Peyer's patch (tissue), 4 donors: Measurements from ENCODE around the gene RPS2. TPM values are rescaled to one million over a fixed set of nuclear protein-coding genes. Genes with fewer than 3 reads are reported as not detected.
"Not testable (repeated sequence)": the region's sequence is repeated elsewhere in the genome, so short reads cannot be mapped to it uniquely, and the experiment has no call there.

Experiments used
- DNase-seq, 3 donors: peaks; one replicate each; pipeline ENCODE4 v3.0.0-alpha.2; 2017 to 2019
- H3K27ac ChIP-seq, 4 donors: fragments of 200-600 bp; sonication (generic); one replicate each; pipeline ENCODE4 v1.5.1; 2016 to 2019
- H3K27me3 ChIP-seq, 2 donors: fragments of 200-600 bp; sonication (generic); one replicate each; pipeline ENCODE4 v1.5.1; 2019
- H3K36me3 ChIP-seq, 3 donors: fragments of 200-600 bp; sonication (generic); one replicate each; pipeline ENCODE4 v1.5.1; 2016 to 2019
- H3K4me1 ChIP-seq, 4 donors: fragments of 200-600 bp; sonication (generic); one replicate each; pipeline ENCODE4 v1.5.1; 2016 to 2019
- H3K4me3 ChIP-seq, 4 donors: fragments of 200-600 bp; sonication (generic); 1 replicate in 3 of 4; 2 replicates in 1 of 4; pipeline ENCODE4 v1.5.1; 2016 to 2019; ENCODE audit warnings: mild to moderate bottlenecking in 1 of 4
- H3K9me3 ChIP-seq, 4 donors: fragments of 200-600 bp; sonication (generic); one replicate each; pipeline ENCODE4 v1.5.1; 2016 to 2019; ENCODE audit warnings: mild to moderate bottlenecking in 1 of 4
- CTCF ChIP-seq, 6 experiments: fragments of 450-650 bp in 4 of 6; fragments of 200-600 bp in 2 of 6; sonication (generic) in 1 of 6; IDR thresholded peaks; one replicate each; pipeline ENCODE4 v1.5.1; 2017 to 2019; ENCODE audit warnings: antibody characterized with exemption in 6 of 6, mild to moderate bottlenecking in 3 of 6, moderate library complexity in 1 of 6
- POLR2A ChIP-seq, 2 donors: fragments of 450-650 bp; IDR thresholded peaks; one replicate each; pipeline ENCODE4 v1.5.1; 2017; ENCODE audit warnings: antibody characterized with exemption in 2 of 2, mild to moderate bottlenecking in 2 of 2, moderate library complexity in 2 of 2
- total RNA-seq, 4 donors: library from RNA; depleted of rRNA; stranded (reverse); fragments of >200 nt; gene quantifications; one replicate each; pipeline ENCODE4 v1.1.0, GENCODE V29; 2016

The RPS2 gene
- total RNA-seq, 4 donors from 2014 or later = 736 to 1,881 (median 1,543) TPM

- Histone ChIP-seq H3K27ac (no peak overlapping the region), H3K4me3 (no peak overlapping the region), H3K9me3 (no peaks in the 10 kb centered on the region), H3K27me3 (peaks cover 0 to 21% of the 10 kb centered on the region in 2 donors), H3K4me1 (peaks cover 0 to 13% (median 1%) of the 10 kb centered on the region in 4 donors), H3K36me3 (no peaks in the 10 kb centered on the region)
- peak in 1 of 3 donors; percentile 68 for DNase-seq
- TF ChIP-seq POLR2A (IDR thresholded peaks at IDR 0.05) (no peak), CTCF (IDR thresholded peaks at IDR 0.05) (peak in 3 of 6 experiments; percentile 9 to 21 (median 12))
Observed at GRCh38 chr16:1923299-1924034, 41.2 kb downstream of the RPS2 start.

- Histone ChIP-seq H3K9me3 (no peaks in the 10 kb centered on the region), H3K36me3 (no peaks in the 10 kb centered on the region), H3K4me1 (peaks cover 0 to 21% (median 1%) of the 10 kb centered on the region in 4 donors), H3K4me3 (no peak overlapping the region), H3K27ac (no peak overlapping the region), H3K27me3 (peaks cover 0 to 26% of the 10 kb centered on the region in 2 donors)
- DNase-seq = no peak
- TF ChIP-seq POLR2A (IDR thresholded peaks at IDR 0.05) (no peak), CTCF (IDR thresholded peaks at IDR 0.05) (no peak)
Observed at GRCh38 chr16:1922357-1922756, 42.3 kb downstream of the RPS2 start.

GRCh38 chr16:1920727-1921171 is 43.9 kb downstream of the RPS2 start:
- H3K27me3 ChIP-seq = peaks cover 0 to 34% of the 10 kb centered on the region in 2 donors
- no peaks in the 10 kb centered on the region for H3K9me3 ChIP-seq
- DNase-seq = peak in 1 of 3 donors; percentile 69

GRCh38 chr16:1920122-1920521 is 44.5 kb downstream of the RPS2 start:
- H3K9me3 ChIP-seq, H3K4me3 ChIP-seq, H3K36me3 ChIP-seq, DNase-seq, H3K27ac ChIP-seq: not testable (repeated sequence)
- peaks cover 0 to 34% of the 10 kb centered on the region in 2 donors for H3K27me3 ChIP-seq
- H3K4me1 ChIP-seq = peaks cover 0 to 23% (median 1%) of the 10 kb centered on the region in 4 donors

More at GRCh38 chr16:1920727-1921171, 43.9 kb downstream of the RPS2 start:
- Histone ChIP-seq H3K4me3 (no peak overlapping the region), H3K27ac (no peak overlapping the region), H3K4me1 (peaks cover 0 to 23% (median 1%) of the 10 kb centered on the region in 4 donors), H3K36me3 (no peaks in the 10 kb centered on the region)
- no peak for TF ChIP-seq POLR2A (IDR thresholded peaks at IDR 0.05)
- no peak for TF ChIP-seq CTCF (IDR thresholded peaks at IDR 0.05)

GRCh38 chr16:1919327-1919998 is 45.2 kb downstream of the RPS2 start:
- peaks cover 0 to 23% (median 1%) of the 10 kb centered on the region in 4 donors for H3K4me1 ChIP-seq
- H3K27me3 ChIP-seq = peaks cover 0 to 34% of the 10 kb centered on the region in 2 donors
- no peaks in the 10 kb centered on the region for H3K9me3 ChIP-seq
- no peak overlapping the region for H3K27ac ChIP-seq
- no peak for DNase-seq
- no peak overlapping the region for H3K4me3 ChIP-seq
- H3K36me3 ChIP-seq = no peaks in the 10 kb centered on the region
- TF ChIP-seq CTCF (IDR thresholded peaks at IDR 0.05) = no peak
- no peak for TF ChIP-seq POLR2A (IDR thresholded peaks at IDR 0.05)
